ENCODE data around the gene ZSCAN5C. TPM values are rescaled to one million over a fixed set of nuclear protein-coding genes. Genes with fewer than 3 reads are reported as not detected.
"Not testable (repeated sequence)": the region's sequence is repeated elsewhere in the genome, so short reads cannot be mapped to it uniquely, and the experiment has no call there.

ZSCAN5C gene
- total RNA-seq, 1 donor from 2014 or later = not detected

DNA sequence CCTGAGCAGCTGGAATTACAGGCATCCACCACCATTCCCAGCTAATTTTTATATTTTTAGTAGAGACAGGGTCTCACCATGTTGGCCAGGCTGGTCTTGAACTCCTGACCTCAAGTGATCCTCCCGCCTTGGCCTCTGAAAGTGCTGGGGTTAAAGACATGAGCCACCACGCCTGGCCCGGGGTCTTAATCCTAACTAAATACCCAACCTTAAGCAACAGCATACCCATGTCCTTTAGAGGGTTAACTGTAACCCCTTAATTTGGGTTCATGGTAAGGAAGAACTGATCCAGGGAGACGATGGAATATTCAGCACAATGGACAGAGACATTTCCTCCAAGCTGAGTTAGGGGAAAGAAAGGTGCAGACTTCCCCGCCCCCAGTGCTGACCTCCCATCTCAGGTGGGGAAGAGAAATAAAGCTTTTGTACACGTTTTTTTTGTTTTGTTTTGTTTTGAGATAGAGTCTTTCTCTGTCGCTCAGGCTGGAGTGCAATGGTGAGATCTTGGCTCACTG lies 35.0 kb upstream of the ZSCAN5C start:
- Histone ChIP-seq H3K36me3 (ENCODE audit: control insufficient read depth, insufficient read depth, low read length) (no peaks in the 10 kb centered on the region), H3K27me3 (ENCODE audit: control insufficient read depth, insufficient read depth, low read length) (no peaks in the 10 kb centered on the region), H3K4me3 (ENCODE audit: low read depth, low read length) (no peak overlapping the region)
- no peak for DNase-seq (ENCODE audit: low read depth)
- TF ChIP-seq, protein P1, sequence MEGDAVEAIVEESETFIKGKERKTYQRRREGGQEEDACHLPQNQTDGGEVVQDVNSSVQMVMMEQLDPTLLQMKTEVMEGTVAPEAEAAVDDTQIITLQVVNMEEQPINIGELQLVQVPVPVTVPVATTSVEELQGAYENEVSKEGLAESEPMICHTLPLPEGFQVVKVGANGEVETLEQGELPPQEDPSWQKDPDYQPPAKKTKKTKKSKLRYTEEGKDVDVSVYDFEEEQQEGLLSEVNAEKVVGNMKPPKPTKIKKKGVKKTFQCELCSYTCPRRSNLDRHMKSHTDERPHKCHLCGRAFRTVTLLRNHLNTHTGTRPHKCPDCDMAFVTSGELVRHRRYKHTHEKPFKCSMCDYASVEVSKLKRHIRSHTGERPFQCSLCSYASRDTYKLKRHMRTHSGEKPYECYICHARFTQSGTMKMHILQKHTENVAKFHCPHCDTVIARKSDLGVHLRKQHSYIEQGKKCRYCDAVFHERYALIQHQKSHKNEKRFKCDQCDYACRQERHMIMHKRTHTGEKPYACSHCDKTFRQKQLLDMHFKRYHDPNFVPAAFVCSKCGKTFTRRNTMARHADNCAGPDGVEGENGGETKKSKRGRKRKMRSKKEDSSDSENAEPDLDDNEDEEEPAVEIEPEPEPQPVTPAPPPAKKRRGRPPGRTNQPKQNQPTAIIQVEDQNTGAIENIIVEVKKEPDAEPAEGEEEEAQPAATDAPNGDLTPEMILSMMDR (IDR thresholded peaks at IDR 0.05; ENCODE audit: insufficient read depth, low read length, poor library complexity, severe bottlenecking) = no peak

GRCh38 chr19:56170261-56170660 lies 31.8 kb upstream of the ZSCAN5C start:
- H3K36me3 ChIP-seq (ENCODE audit: control insufficient read depth, insufficient read depth, low read length) = no peaks in the 10 kb centered on the region
- no peak overlapping the region for H3K4me3 ChIP-seq (ENCODE audit: low read depth, low read length)
- peaks cover 10% of the 10 kb centered on the region for H3K27me3 ChIP-seq (ENCODE audit: control insufficient read depth, insufficient read depth, low read length)
- TF ChIP-seq, protein P1 (IDR thresholded peaks at IDR 0.05; ENCODE audit: insufficient read depth, low read length, poor library complexity, severe bottlenecking) = no peak
- peak; percentile 78 for DNase-seq (ENCODE audit: low read depth)

DNA sequence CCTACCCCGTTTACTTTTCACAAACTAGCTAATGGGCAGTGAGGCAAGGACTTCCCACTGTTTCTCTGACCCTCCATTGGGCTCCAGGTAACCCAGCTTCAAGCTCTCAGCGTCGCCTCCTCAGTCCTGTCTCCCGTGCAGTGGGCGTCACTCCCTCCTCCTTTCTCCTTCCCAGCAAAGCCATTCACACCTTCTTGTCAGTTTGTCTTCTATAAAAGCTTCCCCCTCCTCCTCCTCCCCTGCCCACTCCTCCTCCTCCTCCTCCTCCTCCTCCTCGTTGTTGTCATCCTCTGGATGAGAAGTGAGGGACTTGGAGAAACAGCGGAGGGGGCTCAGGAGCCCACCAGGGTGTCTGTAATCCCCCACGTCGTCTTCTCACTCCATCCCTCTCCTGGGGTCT lies 28.0 kb upstream of the ZSCAN5C start:
- peaks cover 16% of the 10 kb centered on the region for H3K27me3 ChIP-seq (ENCODE audit: control insufficient read depth, insufficient read depth, low read length)
- no peak overlapping the region for H3K4me3 ChIP-seq (ENCODE audit: low read depth, low read length)
- TF ChIP-seq, protein P1 (IDR thresholded peaks at IDR 0.05; ENCODE audit: insufficient read depth, low read length, poor library complexity, severe bottlenecking) = no peak
- no peaks in the 10 kb centered on the region for H3K36me3 ChIP-seq (ENCODE audit: control insufficient read depth, insufficient read depth, low read length)
- DNase-seq (ENCODE audit: low read depth) = no peak

- Histone ChIP-seq H3K36me3 (ENCODE audit: control insufficient read depth, insufficient read depth, low read length) (no peaks in the 10 kb centered on the region), H3K27me3 (ENCODE audit: control insufficient read depth, insufficient read depth, low read length) (peaks cover 16% of the 10 kb centered on the region), H3K4me3 (ENCODE audit: low read depth, low read length) (no peak overlapping the region)
- TF ChIP-seq, protein P1 (IDR thresholded peaks at IDR 0.05; ENCODE audit: insufficient read depth, low read length, poor library complexity, severe bottlenecking) = no peak
- DNase-seq (ENCODE audit: low read depth) = no peak
Observed at GRCh38 chr19:56174550-56174949, 27.5 kb upstream of the ZSCAN5C start.

- H3K27me3 ChIP-seq (ENCODE audit: control insufficient read depth, insufficient read depth, low read length) = peaks cover 16% of the 10 kb centered on the region
- H3K4me3 ChIP-seq (ENCODE audit: low read depth, low read length); DNase-seq (ENCODE audit: low read depth); H3K36me3 ChIP-seq (ENCODE audit: control insufficient read depth, insufficient read depth, low read length): not testable (repeated sequence)
Observed at GRCh38 chr19:56175861-56176307, 26.2 kb upstream of the ZSCAN5C start, which contains the start of gene GALP. GALP (plus strand) TSS chr19:56176008; CDS start chr19:56177109, 1,101 bp downstream.

DNA sequence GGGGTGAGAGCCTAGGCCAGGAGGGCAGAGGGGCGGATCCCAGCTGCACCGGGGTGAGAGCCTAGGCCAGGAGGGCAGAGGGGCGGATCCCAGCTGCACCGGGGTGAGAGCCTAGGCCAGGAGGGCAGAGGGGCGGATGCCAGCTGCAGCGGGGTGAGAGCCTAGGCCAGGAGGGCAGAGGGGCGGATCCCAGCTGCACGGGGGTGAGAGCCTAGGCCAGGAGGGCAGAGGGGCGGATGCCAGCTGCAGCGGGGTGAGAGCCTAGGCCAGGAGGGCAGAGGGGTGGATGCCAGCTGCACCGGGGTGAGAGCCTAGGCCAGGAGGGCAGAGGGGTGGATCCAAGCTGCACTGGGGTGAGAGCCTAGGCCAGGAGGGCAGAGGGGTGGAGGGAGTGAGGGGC lies 25.8 kb upstream of the ZSCAN5C start:
- H3K4me3 ChIP-seq (ENCODE audit: low read depth, low read length); DNase-seq (ENCODE audit: low read depth); H3K36me3 ChIP-seq (ENCODE audit: control insufficient read depth, insufficient read depth, low read length): not testable (repeated sequence)
- peaks cover 16% of the 10 kb centered on the region for H3K27me3 ChIP-seq (ENCODE audit: control insufficient read depth, insufficient read depth, low read length)

DNA sequence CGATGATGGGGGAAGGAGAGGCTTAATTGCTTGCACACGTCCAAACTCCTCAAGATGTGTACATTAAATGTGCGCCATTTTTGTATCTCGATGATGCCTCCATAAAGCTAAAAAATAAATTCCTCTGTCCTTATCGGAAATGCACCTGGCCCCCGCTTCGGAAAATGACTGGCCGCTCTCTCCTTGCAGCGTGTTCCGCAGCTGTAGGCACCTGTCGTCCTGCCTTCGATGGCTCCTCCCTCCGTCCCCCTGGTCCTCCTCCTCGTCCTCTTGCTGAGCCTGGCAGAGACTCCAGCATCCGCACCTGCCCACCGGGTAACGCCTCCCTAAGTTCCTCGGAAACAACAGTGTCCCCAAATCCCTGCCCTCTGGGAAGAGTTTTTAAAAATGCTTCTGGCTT lies 25.2 kb upstream of the ZSCAN5C start:
- Histone ChIP-seq H3K4me3 (ENCODE audit: low read depth, low read length) (no peak overlapping the region), H3K36me3 (ENCODE audit: control insufficient read depth, insufficient read depth, low read length) (no peaks in the 10 kb centered on the region), H3K27me3 (ENCODE audit: control insufficient read depth, insufficient read depth, low read length) (peaks cover 16% of the 10 kb centered on the region)
- no peak for DNase-seq (ENCODE audit: low read depth)
- TF ChIP-seq, protein P1 (IDR thresholded peaks at IDR 0.05; ENCODE audit: insufficient read depth, low read length, poor library complexity, severe bottlenecking) = no peak
